ENCODE results near the gene SHISA5.
"Not testable (repeated sequence)": the region's sequence is repeated elsewhere in the genome, so short reads cannot be mapped to it uniquely, and the experiment has no call there.

The SHISA5 gene

GRCh38 chr3:48477959-48478520 is 25.9 kb downstream of the SHISA5 start:
- no peak for DNase-seq (ENCODE audit: low read depth)

GRCh38 chr3:48476426-48477053 is 27.4 kb downstream of the SHISA5 start:
- DNase-seq (ENCODE audit: low read depth): no peak

DNA sequence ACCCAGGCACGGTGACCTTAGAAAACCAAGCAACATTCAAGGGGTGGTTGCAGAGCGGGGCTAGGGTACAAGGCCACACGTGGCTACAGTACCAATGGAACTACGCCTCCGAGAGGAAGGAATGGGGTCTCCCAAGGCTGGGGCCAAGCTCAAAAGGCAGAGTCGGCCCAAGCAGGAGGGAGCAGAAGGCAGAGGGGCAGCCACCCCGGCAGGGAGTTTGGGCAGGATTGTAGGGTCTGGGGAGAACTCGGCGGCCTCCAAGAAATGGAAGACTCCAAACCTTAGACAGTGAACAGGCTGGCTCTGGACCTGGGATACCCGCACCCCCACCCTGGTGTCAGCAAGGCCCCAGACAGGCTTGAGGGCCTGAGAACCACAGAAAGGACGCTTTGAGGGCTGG is 28.8 kb downstream of the SHISA5 start:
- no peak for DNase-seq (ENCODE audit: low read depth)

GRCh38 chr3:48474619-48475018 is 29.4 kb downstream of the SHISA5 start:
- DNase-seq (ENCODE audit: low read depth): no peak

GRCh38 chr3:48474031-48474430 is 29.9 kb downstream of the SHISA5 start:
- DNase-seq (ENCODE audit: low read depth): not testable (repeated sequence)

DNA sequence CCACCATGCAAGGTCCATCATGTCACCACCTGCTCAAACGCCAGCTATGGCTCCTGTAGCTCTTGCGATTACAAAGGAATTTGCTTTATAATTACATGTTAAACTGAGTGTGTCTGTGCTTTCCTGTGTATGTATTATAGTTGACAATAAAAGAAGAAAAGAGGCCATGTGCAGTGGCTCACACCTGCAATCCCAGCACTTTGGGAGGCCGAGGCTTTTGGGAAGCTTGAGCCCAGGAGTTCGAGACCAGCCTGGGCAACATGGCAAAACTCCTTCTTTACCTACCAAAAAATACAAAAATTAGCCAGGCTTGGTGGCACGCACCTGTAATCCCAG is 30.4 kb downstream of the SHISA5 start:
- no peak for DNase-seq (ENCODE audit: low read depth)

DNA sequence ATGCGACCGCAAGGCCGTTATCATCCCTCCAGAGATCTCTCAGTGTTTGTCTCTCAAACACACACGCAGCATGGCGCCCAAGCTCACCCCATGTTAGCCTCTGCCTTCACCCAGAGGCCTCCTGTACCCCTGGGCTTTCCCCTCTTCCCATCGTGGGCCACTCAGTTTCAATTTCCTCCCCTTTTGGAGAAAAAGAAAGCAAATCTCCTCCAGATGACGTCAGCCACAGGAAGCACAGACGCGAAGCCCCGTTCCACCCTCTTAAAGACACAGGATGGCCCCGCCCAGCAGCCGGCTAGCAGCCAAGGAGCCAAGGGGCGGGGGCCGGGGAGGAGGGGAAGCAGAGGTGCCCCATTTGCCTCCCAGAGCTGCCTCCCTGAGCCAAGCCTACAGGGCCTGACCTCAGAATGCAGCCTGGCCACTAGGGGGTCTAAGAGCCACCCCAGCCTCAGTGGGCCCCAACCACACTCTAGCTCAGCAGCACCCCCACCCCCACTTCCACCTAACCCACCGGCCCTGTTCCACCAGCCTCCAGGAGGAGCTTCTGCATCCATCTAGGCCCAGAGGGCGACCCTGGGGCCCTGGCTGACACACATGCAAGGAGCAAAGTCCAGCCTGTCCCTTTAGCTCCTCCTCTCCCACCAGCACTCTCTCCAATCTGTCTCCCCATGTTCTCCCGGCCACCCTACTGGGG is 30.9 kb downstream of the SHISA5 start:
- DNase-seq (ENCODE audit: low read depth): peak; percentile 91

DNA sequence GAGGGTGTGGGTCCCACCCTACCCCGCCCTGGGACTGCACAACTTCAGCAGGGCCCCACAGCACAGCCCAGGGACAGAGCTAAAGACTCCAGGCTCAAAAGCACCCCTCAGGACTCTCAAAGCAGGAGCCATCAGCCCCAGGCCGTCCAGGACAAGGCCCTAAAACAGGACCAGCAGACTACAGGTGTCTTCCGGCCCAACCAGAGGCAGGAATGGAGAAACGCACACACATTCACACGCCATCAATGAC is 31.4 kb downstream of the SHISA5 start:
- DNase-seq (ENCODE audit: low read depth): no peak

DNA sequence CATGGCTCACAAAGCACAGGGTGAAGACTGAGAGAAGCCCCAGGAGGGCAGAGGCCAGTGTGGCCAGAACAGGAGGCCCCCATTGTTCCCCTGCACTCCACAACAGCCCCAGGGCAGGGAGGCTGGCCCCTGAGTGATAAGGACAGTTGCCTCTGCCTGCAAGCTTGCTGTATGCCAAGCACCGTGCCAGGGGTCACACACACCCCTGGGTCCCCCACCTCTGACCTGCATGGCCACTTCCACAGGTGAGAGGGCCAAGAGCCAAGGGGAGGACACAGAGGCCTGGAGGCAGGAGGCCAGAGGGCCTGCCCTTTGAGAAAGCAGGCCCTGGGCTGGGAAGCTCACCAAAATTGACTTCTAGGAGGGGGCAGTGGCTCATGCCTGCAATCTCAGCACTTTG is 33.7 kb downstream of the SHISA5 start:
- no peak for DNase-seq (ENCODE audit: low read depth)

DNA sequence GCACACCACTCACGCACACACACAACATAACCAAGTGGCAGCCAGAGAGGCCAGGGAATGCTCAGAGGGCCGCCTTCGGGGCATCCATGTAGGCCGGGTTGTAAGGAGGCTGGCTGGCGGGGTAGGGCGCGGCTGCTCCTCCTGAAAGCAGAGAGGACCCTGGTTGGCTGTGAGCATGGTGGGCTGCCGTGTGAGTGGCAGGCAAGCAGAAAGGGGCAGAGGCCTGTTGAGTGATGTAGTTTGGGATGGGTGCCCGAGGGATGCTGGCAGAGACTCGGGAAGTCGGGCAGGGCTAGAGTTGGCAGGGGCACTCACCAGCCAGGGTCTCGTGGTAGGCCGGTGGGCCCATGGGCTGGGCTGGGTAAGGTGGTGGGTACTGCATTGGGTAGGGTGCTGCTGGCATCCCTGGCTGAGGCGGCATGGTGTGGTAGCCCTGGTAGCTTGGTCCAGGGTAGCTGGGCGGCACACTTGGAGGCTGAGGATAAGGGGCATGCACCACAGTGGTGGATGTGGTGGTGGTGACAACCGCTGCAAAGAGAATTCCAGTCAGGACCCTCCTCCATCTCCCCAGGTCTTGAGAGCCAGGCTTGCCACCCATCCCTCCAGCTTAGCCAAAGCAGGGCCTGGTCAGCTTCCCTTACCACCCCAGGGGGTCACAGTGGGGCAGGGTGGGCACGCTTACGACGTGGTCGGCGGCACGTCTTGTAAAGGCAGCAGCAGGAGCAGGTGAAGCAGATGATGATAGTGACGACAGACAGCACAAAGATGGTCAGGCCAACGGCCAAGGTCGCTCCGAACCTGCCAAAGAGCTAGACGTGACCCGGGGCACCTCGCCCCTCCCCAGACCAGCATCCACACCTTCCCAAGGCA is 34.7 kb downstream of the SHISA5 start:
- no peak for DNase-seq (ENCODE audit: low read depth)

DNA sequence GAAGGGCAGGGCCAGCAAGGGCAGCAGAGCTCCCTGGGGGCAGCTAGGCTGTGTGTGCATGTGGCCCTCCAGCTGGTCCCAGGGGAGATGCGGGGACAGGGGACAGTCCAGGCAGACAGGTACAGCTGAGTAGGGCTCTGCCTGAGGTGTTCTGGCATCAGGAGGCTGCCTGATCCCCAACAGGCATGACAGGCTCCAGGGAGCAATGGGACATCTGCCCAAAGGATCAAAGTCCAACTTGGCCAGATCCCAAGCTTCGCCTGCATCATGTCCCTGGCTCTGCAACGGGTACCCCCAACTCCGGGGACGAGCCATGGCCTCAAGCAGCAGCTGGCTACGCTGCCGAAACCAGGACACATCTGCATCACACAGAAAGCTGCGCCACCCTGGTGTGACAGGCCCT is 35.6 kb downstream of the SHISA5 start:
- DNase-seq (ENCODE audit: low read depth): no peak

DNA sequence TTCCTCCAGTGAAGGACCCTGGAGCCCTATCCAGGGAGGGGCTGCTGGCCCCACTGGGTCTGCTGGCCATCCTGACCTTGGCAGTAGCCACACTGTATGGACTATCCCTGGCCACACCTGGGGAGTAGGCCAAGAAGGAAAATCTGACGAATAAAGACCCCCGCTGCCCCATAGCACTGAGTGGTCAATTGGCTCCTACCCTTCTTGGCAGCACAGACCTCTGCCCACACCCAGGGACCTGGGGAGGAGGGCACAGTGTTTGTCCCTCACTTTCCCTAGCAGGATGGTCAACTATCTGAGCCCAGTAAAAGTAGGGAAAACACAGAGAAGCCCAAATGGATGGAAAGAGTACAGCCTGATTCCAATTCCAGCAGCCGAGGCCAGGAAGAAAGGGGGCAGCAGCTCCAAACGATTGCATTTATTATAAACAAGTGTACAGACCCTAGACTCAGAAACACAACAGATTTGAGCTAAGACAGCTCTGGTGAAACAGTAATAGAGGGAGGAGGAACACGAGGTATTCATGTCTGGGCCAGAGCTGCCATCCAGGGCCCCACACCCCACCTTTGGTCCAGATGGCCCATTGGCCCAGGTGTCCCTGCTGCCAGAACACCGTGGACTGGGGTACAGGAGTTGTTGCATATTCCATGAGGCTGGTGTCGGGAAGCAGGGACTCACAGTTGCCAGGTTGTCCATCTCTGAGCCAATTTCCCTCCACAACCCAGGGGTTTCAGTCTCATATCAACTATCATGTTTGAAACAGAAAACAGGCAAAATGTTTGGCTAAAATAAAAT is 36.3 kb downstream of the SHISA5 start:
- DNase-seq (ENCODE audit: low read depth): no peak

- no peak for DNase-seq (ENCODE audit: low read depth)
Observed at GRCh38 chr3:48467110-48467454, 36.9 kb downstream of the SHISA5 start.

DNA sequence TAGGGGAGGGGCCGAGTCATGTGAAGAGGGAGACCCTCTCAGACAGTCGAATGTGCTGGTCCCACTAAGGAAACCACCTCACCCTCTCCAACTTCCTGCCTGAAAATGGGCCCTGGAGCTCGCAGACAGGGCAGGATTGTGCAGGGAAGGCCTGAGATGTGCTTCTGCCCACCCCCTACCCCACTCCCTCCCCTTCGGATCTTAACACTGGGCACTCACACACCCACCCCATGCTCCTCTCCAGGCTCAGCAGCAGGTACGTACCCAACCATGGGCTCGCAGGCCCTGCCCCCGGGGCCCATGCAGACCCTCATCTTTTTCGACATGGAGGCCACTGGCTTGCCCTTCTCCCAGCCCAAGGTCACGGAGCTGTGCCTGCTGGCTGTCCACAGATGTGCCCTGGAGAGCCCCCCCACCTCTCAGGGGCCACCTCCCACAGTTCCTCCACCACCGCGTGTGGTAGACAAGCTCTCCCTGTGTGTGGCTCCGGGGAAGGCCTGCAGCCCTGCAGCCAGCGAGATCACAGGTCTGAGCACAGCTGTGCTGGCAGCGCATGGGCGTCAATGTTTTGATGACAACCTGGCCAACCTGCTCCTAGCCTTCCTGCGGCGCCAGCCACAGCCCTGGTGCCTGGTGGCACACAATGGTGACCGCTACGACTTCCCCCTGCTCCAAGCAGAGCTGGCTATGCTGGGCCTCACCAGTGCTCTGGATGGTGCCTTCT is 37.4 kb downstream of the SHISA5 start:
- DNase-seq (ENCODE audit: low read depth): no peak

GRCh38 chr3:48465531-48466378 is 38.2 kb downstream of the SHISA5 start:
- peak; percentile 96 for DNase-seq (ENCODE audit: low read depth)

GRCh38 chr3:48465237-48465530 is 38.8 kb downstream of the SHISA5 start:
- no peak for DNase-seq (ENCODE audit: low read depth)

- DNase-seq (ENCODE audit: low read depth): no peak
Observed at GRCh38 chr3:48464713-48465221, 39.2 kb downstream of the SHISA5 start.

GRCh38 chr3:48463703-48464102 is 40.3 kb downstream of the SHISA5 start:
- no peak for DNase-seq (ENCODE audit: low read depth)

DNA sequence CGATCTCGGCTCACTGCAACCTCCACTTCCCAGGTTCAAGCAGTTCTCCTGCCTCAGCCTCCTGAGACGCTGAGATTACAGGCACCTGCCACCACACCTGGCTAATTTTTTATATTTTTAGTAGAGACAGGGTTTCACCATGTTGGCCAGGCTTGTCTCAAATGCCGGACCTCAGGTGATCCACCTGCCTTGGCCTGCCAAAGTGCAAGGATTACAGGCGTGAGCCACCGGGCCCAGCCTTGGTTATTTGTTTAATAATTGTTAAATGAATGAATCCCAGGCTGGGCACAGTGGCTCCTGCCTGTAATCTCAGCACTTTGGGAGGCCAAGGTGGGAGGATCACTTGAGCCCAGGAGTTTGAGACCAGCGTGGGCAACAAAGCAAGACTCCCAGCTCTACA is 42.2 kb downstream of the SHISA5 start:
- DNase-seq (ENCODE audit: low read depth): not testable (repeated sequence)

- no peak for DNase-seq (ENCODE audit: low read depth)
Observed at GRCh38 chr3:48460517-48460902, 43.5 kb downstream of the SHISA5 start.
